ENCODE results near the gene SAFB.
"Not testable (repeated sequence)": the region's sequence is repeated elsewhere in the genome, so short reads cannot be mapped to it uniquely, and the experiment has no call there.

Gene SAFB

DNA sequence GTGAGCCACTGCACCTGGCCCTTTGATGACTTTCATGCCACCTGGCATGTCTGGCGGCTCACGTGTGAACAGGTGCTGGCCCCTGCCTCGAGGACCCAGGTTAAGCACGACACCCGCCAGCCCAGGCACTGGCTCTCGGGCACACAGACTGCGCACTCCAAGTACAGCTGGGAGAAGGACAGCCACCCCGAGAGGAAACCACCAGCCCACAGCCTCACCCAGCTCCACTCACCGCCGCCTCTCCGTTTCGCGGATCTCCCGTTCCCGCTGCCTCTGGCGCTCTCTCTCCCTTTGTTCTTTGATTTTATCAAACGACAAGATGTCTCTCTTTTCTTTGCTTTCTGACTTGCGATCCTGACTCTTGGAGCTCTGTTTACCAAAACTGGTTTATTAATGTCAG is 27.8 kb upstream of the SAFB start:
- TF ChIP-seq CTCF (IDR thresholded peaks at IDR 0.05) (no peak), ZFX (IDR thresholded peaks at IDR 0.05; ENCODE audit: borderline replicate concordance) (no peak)
- no peak overlapping the region for H3K27ac ChIP-seq

DNA sequence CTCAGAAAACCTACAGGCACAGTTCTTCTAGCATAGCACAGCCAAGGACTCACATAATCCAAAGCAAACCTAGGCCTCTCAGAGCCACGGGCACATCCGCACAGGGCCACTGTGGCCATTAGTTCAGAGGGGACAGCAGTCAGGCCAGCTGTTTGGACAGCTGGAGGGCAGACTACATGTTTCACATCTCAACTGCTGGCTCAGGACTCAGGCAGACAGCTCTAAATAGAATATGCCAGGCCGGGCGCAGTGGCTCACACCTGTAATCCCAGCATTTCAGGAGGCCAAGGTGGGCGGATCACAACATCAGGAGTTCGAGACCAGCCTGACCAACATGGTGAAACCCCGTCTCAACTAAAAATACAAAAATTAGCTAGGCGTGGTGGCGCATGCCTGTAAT is 27.1 kb upstream of the SAFB start:
- TF ChIP-seq CTCF (IDR thresholded peaks at IDR 0.05) (no peak), ZFX (IDR thresholded peaks at IDR 0.05; ENCODE audit: borderline replicate concordance) (no peak)
- H3K27ac ChIP-seq, result no peak overlapping the region

- TF ChIP-seq ZFX (IDR thresholded peaks at IDR 0.05; ENCODE audit: borderline replicate concordance) (no peak), CTCF (IDR thresholded peaks at IDR 0.05) (no peak)
- H3K27ac ChIP-seq, result no peak overlapping the region
Observed at GRCh38 chr19:5600797-5601196, 22.1 kb upstream of the SAFB start.

DNA sequence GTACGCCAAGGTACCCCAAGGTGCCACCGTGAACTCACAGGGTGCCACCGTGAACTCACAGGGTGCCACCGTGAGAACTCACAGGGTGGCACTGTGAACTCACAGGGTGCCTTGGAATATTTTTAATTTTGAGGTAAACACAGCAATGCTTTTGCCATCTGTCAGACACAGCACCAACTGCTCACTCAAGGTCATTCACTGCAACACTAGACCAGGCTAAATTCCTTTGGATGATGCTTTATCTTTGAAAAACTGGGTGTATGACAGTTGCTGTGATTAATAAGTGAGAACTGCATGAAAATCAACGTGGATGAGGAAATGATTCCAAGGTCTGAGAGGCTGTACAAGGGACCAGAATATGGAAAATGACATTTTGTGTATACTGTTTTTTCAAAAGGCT is 19.3 kb upstream of the SAFB start:
- TF ChIP-seq ZFX (IDR thresholded peaks at IDR 0.05; ENCODE audit: borderline replicate concordance), result no peak
- TF ChIP-seq CTCF (IDR thresholded peaks at IDR 0.05), result no peak
- no peak overlapping the region for H3K27ac ChIP-seq

- TF ChIP-seq ZFX (IDR thresholded peaks at IDR 0.05; ENCODE audit: borderline replicate concordance), result no peak
- TF ChIP-seq CTCF (IDR thresholded peaks at IDR 0.05), result no peak
- H3K27ac ChIP-seq, result no peak overlapping the region
Observed at GRCh38 chr19:5605362-5605761, 17.5 kb upstream of the SAFB start.

GRCh38 chr19:5607318-5608275 is 15.3 kb upstream of the SAFB start:
- no peak overlapping the region for H3K27ac ChIP-seq
- TF ChIP-seq ZFX (IDR thresholded peaks at IDR 0.05; ENCODE audit: borderline replicate concordance) (no peak), CTCF (IDR thresholded peaks at IDR 0.05) (no peak)

DNA sequence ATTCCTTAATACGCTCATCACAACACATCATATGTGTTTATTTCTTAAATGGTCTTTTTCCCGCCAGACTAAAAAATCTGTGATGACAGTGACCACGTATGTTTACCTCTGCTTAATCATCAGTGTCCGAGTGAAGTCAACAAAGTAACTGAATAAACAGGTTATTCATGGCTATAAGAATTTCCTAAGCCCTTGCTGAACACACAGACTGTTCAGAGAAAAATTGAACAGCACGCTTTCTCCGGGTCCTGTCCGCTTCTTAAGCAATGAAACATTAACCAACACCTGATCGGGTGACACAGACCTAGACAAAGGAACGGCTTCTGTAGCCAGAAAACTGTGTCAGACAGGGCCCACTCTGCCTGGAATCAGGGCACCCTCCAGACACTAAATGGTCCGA is 14.6 kb upstream of the SAFB start:
- TF ChIP-seq ZFX (IDR thresholded peaks at IDR 0.05; ENCODE audit: borderline replicate concordance), result no peak
- no peak for TF ChIP-seq CTCF (IDR thresholded peaks at IDR 0.05)
- H3K27ac ChIP-seq, result no peak overlapping the region

GRCh38 chr19:5608766-5609165 is 14.1 kb upstream of the SAFB start:
- H3K27ac ChIP-seq, result not testable (repeated sequence)
